ENCODE measurements around the gene LUZP1.

DNA sequence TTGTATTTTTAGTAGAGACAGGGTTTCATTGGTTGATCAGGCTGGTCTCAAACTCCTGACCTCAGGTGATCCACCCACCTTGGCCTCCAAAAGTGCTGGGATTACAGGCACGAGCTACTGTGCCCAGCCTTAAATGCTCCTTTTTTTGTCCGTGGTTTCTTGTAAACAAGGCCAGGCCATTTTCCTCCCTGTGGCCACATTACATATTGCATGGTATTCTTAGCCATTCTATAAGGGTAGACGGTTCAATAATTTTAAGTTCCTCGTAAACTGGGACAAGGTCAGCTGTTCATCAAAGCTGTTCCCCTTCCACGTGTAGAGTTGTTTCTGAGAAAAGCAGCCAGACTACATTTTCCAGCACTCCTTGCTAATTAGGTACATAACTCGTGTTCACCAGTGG, 10.3 kb upstream of the LUZP1 start:
- TF ChIP-seq CTCF (IDR thresholded peaks at IDR 0.05) (peak in 3 of 5 experiments; percentile 13 to 38 (median 26)), POLR2A (IDR thresholded peaks at IDR 0.05) (no peak), EP300 (IDR thresholded peaks at IDR 0.05) (no peak)

Data from tibial nerve (tissue), 4 donors.